Thymus (tissue), 11 donors: ENCODE measurements around the gene CCDC136. TPM values are rescaled to one million over a fixed set of nuclear protein-coding genes. Genes with fewer than 3 reads are reported as not detected.

Source experiments
- DNase-seq, 9 donors: peaks; one replicate each; pipeline ENCODE4 v3.0.0-alpha.2; 2013; ENCODE audit warnings: low spot score in 9 of 9, low read depth in 6 of 9, missing footprints in 1 of 9
- H3K27ac ChIP-seq, 2 donors: one replicate each; pipeline ENCODE4 v1.5.1; 2013; ENCODE audit warnings: control low read depth in 1 of 2, low read depth in 1 of 2, low read length in 1 of 2, mild to moderate bottlenecking in 1 of 2, moderate library complexity in 1 of 2
- H3K27me3 ChIP-seq, 2 donors: one replicate each; pipeline ENCODE4 v1.5.1; 2013; ENCODE audit warnings: low read length in 1 of 2; ENCODE audit not compliant: control insufficient read depth in 2 of 2, insufficient read depth in 1 of 2
- H3K36me3 ChIP-seq, 2 donors: one replicate each; pipeline ENCODE4 v1.5.1; 2013; ENCODE audit warnings: low read length in 1 of 2, mild to moderate bottlenecking in 1 of 2, moderate library complexity in 1 of 2; ENCODE audit not compliant: control insufficient read depth in 2 of 2, insufficient read depth in 2 of 2
- H3K4me1 ChIP-seq, 2 donors: one replicate each; pipeline ENCODE4 v1.5.1; 2013; ENCODE audit warnings: low read length in 2 of 2; ENCODE audit not compliant: control insufficient read depth in 2 of 2, insufficient read depth in 2 of 2
- H3K4me3 ChIP-seq, 2 donors: one replicate each; pipeline ENCODE4 v1.5.1; 2013; ENCODE audit warnings: low read length in 2 of 2, control low read depth in 1 of 2, mild to moderate bottlenecking in 1 of 2
- H3K9me3 ChIP-seq, 2 donors: one replicate each; pipeline ENCODE4 v1.5.1; 2013; ENCODE audit warnings: low read length in 1 of 2, mild to moderate bottlenecking in 1 of 2; ENCODE audit not compliant: control insufficient read depth in 2 of 2, insufficient read depth in 1 of 2
- WGBS: extraction: QIAGEN DNeasy Blood & Tissue Kit; methylation state at CpG from one replicate; pipeline ENCODE4 v1.1.7; 2013; 5-methylcytosine and 5-hydroxymethylcytosine counted together
- polyA plus RNA-seq: library from polyadenylated mRNA; stranded (reverse); fragments of 200-250 nt; gene quantifications from one replicate; pipeline ENCODE4 v1.2.3, GENCODE V29; 2013
- total RNA-seq: library from RNA; stranded (reverse); fragments of 120-200 nt; gene quantifications from one replicate; pipeline ENCODE4 v1.2.4, GENCODE V29; 2013
- donor health status: healthy.

The CCDC136 gene
- total and polyA plus RNA-seq, 2 donors: 4.5 to 13.7 TPM

- H3K4me3 ChIP-seq: no peak overlapping the region
- no peaks in the 10 kb centered on the region for H3K9me3 ChIP-seq
- DNase-seq: no peak
- H3K4me1 ChIP-seq: no peaks in the 10 kb centered on the region
- no peak overlapping the region for H3K27ac ChIP-seq
- 94% methylated on average over 2 of the region's 2 CpGs for WGBS
- peaks cover 14 to 56% of the 10 kb centered on the region in 2 donors for H3K36me3 ChIP-seq
- H3K27me3 ChIP-seq: no peaks in the 10 kb centered on the region
Observed at GRCh38 chr7:128755075-128755818, 36.5 kb upstream of the CCDC136 start.

- H3K4me1 ChIP-seq: no peaks in the 10 kb centered on the region
- H3K36me3 ChIP-seq: peaks cover 17 to 54% of the 10 kb centered on the region in 2 donors
- no peaks in the 10 kb centered on the region for H3K9me3 ChIP-seq
- H3K27ac ChIP-seq: no peak overlapping the region
- H3K4me3 ChIP-seq: no peak overlapping the region
- DNase-seq: no peak
- WGBS: 97% methylated on average over 5 of the region's 5 CpGs
- no peaks in the 10 kb centered on the region for H3K27me3 ChIP-seq
Observed at GRCh38 chr7:128755819-128756476, 35.8 kb upstream of the CCDC136 start.

GRCh38 chr7:128757203-128757602 is 34.6 kb upstream of the CCDC136 start:
- DNase-seq: no peak
- Histone ChIP-seq H3K36me3 (peaks cover 17 to 56% of the 10 kb centered on the region in 2 donors), H3K4me1 (no peaks in the 10 kb centered on the region), H3K9me3 (no peaks in the 10 kb centered on the region), H3K4me3 (no peak overlapping the region), H3K27ac (no peak overlapping the region), H3K27me3 (no peaks in the 10 kb centered on the region)
- 96% methylated on average over 2 of the region's 2 CpGs for WGBS

GRCh38 chr7:128758553-128758952 is 33.2 kb upstream of the CCDC136 start:
- H3K9me3 ChIP-seq: no peaks in the 10 kb centered on the region
- H3K4me3 ChIP-seq: no peak overlapping the region
- no peak for DNase-seq
- H3K27ac ChIP-seq: no peak overlapping the region
- H3K36me3 ChIP-seq: peaks cover 17 to 61% of the 10 kb centered on the region in 2 donors
- H3K27me3 ChIP-seq: no peaks in the 10 kb centered on the region
- 100% methylated on average over 1 of the region's 1 CpG for WGBS
- no peaks in the 10 kb centered on the region for H3K4me1 ChIP-seq

- H3K9me3 ChIP-seq: no peaks in the 10 kb centered on the region
- H3K4me3 ChIP-seq: no peak overlapping the region
- H3K27ac ChIP-seq: no peak overlapping the region
- H3K27me3 ChIP-seq: no peaks in the 10 kb centered on the region
- H3K4me1 ChIP-seq: no peaks in the 10 kb centered on the region
- H3K36me3 ChIP-seq: peaks cover 12 to 62% of the 10 kb centered on the region in 2 donors
- DNase-seq: no peak
Observed at GRCh38 chr7:128759242-128759641, 32.5 kb upstream of the CCDC136 start.

GRCh38 chr7:128763541-128763940 is 28.2 kb upstream of the CCDC136 start:
- Histone ChIP-seq H3K27ac (no peak overlapping the region), H3K9me3 (no peaks in the 10 kb centered on the region), H3K36me3 (peaks cover 7 to 57% of the 10 kb centered on the region in 2 donors), H3K4me3 (no peak overlapping the region), H3K27me3 (no peaks in the 10 kb centered on the region), H3K4me1 (no peaks in the 10 kb centered on the region)
- no peak for DNase-seq
- 98% methylated on average over 3 of the region's 3 CpGs for WGBS

GRCh38 chr7:128767475-128768110 is 24.2 kb upstream of the CCDC136 start:
- Histone ChIP-seq H3K4me1 (no peaks in the 10 kb centered on the region), H3K27ac (no peak overlapping the region), H3K36me3 (peaks cover 20 to 68% of the 10 kb centered on the region in 2 donors), H3K27me3 (no peaks in the 10 kb centered on the region), H3K9me3 (no peaks in the 10 kb centered on the region), H3K4me3 (no peak overlapping the region)
- DNase-seq: no peak
- 98% methylated on average over 6 of the region's 6 CpGs for WGBS

GRCh38 chr7:128770233-128770632 is 21.5 kb upstream of the CCDC136 start:
- no peak overlapping the region for H3K4me3 ChIP-seq
- H3K36me3 ChIP-seq: peaks cover 36 to 66% of the 10 kb centered on the region in 2 donors
- DNase-seq: no peak
- no peaks in the 10 kb centered on the region for H3K4me1 ChIP-seq
- WGBS: 86% methylated on average over 2 of the region's 2 CpGs
- H3K9me3 ChIP-seq: no peaks in the 10 kb centered on the region
- H3K27ac ChIP-seq: no peak overlapping the region
- no peaks in the 10 kb centered on the region for H3K27me3 ChIP-seq

- DNase-seq: no peak
- H3K4me1 ChIP-seq: no peaks in the 10 kb centered on the region
- no peak overlapping the region for H3K27ac ChIP-seq
- H3K4me3 ChIP-seq: no peak overlapping the region
- no peaks in the 10 kb centered on the region for H3K9me3 ChIP-seq
- no peaks in the 10 kb centered on the region for H3K27me3 ChIP-seq
- H3K36me3 ChIP-seq: peaks cover 36 to 47% of the 10 kb centered on the region in 2 donors
- WGBS: 98% methylated on average over 12 of the region's 12 CpGs
Observed at GRCh38 chr7:128773604-128774003, 18.2 kb upstream of the CCDC136 start.
